CD4-positive, alpha-beta T cell treated with Interleukin-6 for 4 hours (primary cell): ENCODE results near the gene COL2A1.

ENCODE experiments used
- DNase-seq: peaks from one replicate; pipeline ENCODE4 v3.0.0-alpha.2; 2020; ENCODE audit warnings: mixed read lengths

COL2A1 gene

DNA sequence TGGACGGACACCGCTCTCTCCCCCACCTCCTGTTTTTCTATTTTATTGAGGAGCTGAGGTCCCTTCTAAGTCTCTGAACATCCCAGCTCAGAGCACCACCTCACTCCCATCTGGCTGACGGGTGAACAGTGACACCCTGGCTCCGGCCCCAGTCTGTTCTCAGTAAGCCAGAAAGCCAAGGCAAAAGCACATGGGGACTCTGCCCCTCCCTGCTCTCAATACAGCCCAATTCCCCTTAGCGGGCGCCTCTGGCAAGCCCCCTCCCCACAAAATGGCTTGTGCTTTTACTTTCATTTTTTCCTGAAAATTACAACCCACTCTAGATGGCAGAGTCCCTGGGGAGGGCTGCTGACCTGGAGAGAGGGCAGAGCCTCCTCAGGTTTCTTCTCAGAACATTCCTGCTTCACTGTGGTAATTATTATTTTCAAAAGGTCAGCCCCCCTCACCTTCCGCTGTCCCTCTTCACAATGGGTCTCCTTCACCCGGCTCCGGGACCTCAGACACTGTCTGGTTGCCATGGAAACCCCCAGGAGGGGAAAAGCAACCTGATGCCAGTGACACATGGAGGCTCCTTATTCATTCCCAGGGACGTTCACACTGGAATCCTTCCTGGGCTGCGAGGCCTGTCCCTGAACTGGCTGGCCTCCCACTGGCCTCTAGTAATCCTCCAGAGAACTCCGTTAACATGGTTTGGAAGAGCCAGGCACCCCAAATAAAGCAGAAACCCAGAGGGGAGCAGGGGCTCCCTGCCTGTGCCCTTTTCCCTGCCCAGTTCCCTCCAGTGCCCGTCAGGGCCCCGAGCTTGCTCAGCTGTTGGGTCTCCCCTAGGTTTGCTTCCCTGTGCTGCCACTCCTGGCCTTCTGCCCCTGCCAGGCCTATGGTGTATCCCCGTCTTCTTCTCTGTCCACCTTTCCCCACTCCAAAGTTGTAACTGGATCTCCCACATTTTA is 15.9 kb downstream of the COL2A1 start:
- no peak for DNase-seq

DNA sequence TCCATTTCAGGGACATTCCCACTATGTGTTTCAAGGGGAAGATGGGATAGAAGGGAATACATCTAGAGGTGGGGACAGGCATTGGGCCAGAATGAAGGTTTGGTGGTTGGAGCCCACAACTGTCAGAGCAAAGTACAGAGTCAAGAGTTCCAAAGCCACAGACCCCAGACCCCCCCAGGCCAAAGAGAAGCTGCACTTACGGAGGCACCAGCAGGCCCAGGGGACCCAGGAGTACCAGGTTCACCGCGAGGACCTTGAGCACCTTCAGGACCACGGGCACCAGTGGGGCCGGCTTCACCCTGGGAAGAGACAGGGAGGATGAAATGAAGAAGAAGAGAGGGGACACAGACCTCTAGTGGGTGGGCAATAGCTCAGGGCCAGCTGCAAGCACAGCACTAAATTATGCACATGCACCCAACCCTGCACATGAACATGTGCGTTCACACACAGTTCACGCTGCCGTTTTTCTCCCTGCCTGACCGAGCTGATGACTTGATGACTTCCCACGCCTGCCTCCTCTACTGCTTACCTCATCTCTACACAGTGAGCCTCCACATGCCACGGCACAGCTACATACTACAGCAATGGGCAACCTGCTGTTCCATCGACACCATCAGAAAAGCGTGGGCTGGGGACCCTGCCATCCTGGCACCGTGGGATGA is 16.7 kb downstream of the COL2A1 start:
- no peak for DNase-seq

DNA sequence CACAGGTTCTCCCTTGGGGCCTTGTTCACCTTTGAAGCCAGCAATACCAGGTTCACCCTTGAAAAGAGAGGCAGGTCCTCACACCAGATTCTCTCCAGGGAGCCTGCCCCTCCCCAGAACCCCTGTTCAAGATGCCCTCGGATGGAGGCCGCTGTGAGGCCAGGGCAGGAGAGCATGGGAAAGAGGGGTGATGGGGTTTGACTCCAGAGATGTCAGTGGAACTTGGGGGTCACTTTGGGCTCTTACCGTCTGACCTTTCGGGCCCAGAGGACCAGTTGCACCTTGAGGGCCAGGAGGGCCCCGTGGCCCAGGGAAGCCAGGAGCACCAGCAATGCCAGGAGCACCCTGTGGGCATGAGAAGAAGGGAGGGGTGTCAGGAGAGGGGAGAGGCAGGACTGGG is 17.4 kb downstream of the COL2A1 start:
- no peak for DNase-seq

- DNase-seq = no peak
Observed at GRCh38 chr12:47986291-47986660, 18.0 kb downstream of the COL2A1 start.

- no peak for DNase-seq
Observed at GRCh38 chr12:47985596-47986290, 18.5 kb downstream of the COL2A1 start.

DNA sequence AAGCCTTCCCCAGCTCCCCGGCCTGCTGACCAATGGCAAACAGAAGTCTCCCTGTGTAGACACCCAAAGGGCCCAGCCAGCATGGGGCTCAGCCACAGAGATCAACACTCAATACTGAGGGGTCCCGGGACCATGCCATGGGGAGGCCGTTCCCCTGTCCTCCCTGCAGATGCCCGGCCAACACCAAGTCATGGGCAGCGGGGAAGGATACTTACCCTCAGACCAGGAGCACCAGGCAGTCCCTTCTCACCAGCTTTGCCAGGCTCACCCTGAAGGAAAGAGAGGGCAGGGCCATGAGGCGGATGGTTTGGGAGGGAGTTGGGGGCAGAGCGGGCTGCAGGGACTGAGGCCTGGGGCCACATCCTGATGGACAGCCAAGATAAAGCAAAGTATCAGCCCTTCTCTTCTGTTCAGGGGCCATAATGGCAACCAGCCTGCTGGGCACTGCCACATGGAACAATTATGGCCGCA is 19.9 kb downstream of the COL2A1 start:
- DNase-seq = no peak

DNA sequence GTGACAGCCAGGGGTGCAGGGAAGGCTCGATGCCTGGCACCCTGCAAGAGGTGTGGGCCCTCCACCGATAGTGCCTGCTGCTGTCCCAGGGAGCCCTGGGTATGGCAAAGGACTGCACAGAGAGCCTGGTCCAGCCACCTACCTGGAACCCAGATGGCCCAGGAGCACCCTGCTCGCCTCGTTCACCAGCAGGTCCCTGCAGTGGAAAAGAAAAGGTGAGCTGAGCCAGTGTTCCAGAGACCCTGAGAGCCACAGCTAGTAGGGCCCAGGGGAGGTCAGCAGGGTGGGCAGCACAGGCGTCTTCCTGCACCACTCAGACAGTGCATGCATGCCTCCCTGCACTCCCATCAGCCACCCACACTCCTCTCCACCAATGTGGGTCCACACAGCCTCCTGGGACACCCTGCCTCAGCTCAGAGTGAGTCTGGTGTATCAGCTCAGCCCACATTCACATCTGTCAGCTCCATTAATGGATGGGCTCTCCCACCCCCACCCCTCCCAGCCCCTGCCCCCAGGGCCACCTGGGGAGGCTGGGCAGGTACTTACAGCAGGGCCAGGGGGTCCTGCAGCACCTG is 20.6 kb downstream of the COL2A1 start:
- DNase-seq = no peak

DNA sequence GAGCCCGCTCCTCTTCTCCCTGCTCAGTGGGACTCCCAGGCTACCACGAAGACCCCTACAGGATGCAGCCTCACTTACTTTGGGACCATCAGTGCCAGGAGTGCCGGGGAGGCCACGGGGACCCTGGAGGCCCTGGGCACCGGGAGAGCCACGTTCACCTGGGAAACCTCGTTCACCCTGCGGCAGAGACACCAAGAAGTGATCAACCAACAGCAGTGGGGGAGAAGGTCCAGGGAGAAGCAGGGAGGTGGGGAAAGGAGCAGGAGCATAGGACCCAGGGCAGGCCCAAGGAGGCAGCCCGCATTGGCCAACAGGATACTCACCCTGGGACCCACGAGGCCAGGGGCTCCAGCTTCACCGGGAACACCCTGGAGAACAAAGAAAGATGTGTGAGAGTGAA is 21.5 kb downstream of the COL2A1 start:
- DNase-seq = no peak

DNA sequence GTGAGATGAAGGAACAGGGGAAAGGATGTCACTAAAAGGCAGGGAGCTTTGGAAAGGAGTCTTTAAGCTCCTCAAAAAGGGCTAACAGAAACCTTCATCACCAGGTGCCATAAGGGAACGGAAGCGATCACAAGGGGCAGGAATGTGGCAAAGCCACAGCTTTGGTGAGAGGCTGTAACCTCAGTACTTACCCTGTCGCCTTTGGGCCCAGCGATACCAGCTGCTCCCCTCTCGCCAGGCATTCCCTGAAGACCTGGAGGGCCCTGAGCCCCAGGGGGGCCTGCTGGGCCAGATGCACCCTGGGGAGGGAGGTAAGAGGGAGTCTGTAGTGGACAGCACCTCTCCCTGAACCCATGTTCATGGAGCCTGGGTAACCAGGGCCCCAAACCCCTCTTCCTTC is 22.0 kb downstream of the COL2A1 start:
- DNase-seq = no peak

DNA sequence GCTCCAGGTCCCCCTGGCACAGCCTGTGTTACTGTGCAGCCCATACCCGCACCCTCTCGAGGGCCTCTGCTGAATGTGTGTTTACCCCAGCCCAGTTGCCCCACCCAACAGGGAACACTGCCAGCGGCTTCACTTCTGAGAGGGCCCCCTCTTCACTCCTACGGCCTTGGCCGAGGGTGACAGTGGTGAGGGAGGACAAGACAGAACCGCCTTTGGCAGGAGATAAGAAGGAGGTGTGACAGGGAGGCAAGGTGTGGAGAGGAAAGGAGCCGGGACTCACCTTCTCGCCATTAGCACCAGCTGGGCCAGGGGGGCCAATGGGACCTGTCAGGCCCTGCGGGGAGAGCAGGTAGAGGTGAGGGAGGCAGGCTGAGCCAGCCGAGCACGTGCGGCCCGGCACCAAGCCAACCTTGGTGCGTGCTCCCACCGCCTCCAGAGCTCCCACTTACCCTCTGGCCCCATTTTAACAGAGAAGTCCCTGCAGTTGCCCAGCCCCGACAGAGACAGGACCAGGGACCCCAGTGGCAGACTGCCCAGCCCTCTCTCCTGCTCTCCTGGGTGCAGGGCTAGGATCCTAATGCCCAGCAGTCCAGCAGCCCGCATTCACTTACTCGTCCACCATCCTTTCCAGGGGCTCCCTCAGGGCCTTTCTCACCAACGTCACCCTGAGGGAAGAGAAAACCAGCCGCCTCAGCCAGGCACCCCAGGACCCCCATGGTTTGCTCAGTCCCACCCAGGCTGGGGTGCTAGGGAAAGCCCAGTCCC is 22.6 kb downstream of the COL2A1 start:
- no peak for DNase-seq

DNA sequence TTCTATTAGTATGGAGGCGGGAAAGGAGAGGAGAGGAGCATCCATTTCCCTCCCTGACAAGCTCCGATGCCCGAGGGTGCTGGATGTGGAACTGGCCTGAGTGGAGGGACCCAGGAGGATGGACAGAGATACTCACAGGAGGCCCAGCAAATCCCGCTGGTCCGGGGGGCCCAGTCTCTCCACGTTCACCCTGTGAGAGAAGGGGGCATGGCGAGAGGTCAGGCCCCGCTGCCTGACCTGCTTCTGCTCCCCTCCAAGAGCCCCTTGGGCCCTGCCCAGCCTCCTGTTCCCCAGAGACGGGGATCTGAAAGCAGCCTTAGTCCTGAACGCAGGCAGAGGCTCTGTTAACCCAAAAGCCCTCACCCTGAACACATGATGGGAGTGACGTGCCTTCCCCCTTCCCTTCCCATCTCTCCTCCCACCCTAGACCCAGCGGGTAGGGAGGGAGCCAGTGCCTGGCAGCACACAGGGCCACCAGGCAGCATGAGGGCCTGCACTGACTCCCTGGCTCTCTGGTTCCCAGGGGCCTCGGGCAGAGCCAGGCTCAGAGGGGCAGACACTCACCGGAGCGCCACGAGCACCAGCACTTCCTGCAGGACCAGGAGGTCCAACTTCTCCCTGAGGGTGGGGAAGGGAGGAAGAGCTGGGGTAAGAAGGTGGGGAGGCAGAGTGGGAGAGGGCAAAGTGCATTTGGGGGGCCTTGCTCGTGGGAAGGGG is 23.3 kb downstream of the COL2A1 start:
- no peak for DNase-seq

DNA sequence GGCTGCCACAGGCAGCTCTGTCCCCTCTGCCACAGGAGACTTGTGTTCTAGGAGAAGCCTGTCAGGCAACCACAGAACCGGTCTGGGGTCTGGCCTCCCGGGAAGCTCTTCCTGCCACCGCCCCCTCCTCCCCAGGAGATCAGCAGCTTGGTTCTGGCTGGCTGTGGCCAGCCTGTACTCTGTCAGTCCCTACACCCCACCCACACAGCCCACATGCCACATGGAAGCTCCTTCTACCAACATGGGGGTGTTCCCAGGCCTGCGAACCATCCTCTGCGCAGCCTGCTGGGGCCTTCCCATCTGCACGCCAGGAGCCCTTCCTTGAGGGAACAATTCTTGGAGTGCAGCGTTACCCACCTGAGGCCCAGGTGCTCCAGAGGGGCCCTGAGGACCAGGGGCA is 24.1 kb downstream of the COL2A1 start:
- no peak for DNase-seq

DNA sequence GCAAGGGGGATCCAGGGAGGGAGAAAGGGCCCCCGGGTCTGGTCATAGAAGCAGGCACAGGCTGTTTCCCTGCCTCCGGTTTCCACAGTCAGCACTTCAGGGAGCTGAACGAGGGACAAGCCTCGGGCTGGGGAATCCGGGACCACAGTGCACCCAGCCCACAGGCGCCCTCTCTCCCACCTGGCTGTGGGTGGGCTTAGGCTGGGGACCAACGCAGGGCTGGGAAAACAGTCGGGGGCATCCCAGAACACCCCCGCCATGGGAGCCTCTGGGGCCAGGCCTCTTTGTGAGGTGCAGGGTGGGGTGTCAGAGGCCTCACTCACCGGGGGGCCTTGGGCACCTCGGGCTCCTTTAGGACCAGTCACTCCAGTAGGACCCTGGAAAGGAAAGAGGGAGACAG is 24.6 kb downstream of the COL2A1 start:
- no peak for DNase-seq

- no peak for DNase-seq
Observed at GRCh38 chr12:47979166-47979565, 25.1 kb downstream of the COL2A1 start.

GRCh38 chr12:47978598-47978873 is 25.7 kb downstream of the COL2A1 start:
- DNase-seq = no peak

DNA sequence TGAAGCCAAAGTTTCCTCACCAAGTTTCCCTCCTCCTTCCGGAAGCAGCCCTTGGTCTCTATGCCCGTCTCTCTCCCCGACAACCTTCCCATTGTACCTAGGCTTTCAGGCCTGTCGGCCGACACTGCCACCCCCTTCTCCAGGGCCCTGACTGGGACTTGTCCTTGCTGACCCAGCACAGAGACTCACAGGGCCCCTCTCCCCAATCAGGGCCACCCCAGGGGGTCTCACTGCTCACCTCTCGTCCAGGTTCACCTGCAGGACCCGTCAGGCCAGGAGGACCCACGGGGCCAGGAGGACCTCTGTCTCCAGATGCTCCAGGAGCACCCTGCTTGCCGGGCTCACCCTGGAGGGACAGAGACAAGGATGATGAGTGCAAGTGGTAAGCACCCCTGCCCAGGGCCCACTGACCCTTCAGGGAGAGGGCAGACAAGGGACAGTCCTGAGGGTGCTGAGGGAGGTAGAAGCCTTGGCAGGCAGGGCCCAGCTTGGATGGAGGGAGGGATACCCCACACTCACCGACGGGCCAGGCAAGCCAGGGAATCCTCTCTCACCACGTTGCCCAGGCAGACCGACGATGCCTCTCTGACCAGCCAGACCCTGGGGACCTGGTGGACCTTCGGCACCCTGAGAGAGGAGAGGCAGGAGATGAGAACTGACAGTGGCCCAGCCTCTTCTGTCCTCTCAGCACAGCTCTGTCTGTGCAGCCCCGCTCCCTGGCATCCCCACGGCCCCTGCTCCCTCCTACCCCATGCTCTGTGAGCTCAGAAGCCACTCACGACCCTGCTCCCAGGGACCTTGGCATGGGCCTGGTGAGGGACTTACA is 26.3 kb downstream of the COL2A1 start:
- DNase-seq = no peak

- no peak for DNase-seq
Observed at GRCh38 chr12:47977046-47977771, 27.1 kb downstream of the COL2A1 start.

DNA sequence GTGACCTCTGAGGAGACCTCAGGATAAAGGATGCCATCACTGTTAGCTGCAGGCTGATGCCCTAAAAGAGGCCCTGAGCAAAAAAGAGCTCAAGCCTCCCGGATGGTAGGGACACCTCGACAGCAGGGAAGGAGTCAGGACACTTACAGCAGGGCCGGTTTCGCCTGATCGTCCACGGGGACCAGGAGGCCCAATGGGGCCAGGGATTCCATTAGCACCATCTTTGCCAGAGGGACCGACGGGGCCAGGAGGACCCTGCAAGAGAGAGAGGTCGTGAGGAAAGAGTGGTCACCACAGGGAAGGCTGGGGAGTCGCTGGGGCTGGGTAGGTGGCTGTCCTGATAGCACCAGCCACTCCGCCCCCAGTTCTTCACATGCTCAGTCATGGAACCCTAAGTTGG is 28.5 kb downstream of the COL2A1 start:
- no peak for DNase-seq

- DNase-seq = no peak
Observed at GRCh38 chr12:47975036-47975620, 29.1 kb downstream of the COL2A1 start.

- no peak for DNase-seq
Observed at GRCh38 chr12:47973870-47974269, 30.4 kb downstream of the COL2A1 start.
